Iris pigment epithelial cell (primary cell): ENCODE measurements around the gene GJE1.
A peak's percentile ranks its signal among the peaks of the same experiment; 100 is the strongest.

Source experiments
- DNase-seq: peaks from one replicate; pipeline ENCODE4 v3.0.0-alpha.2; 2011; ENCODE audit warnings: low read depth

The GJE1 gene

GRCh38 chr6:142165227-142165626 lies 32.5 kb downstream of the GJE1 start:
- no peak for DNase-seq

- no peak for DNase-seq
These were observed 34.3 kb downstream of the GJE1 start for GRCh38 chr6:142167071-142167470.

GRCh38 chr6:142167486-142167885 lies 34.8 kb downstream of the GJE1 start:
- DNase-seq, result no peak

- no peak for DNase-seq
These were observed 38.6 kb downstream of the GJE1 start for GRCh38 chr6:142171351-142171750.

GRCh38 chr6:142172758-142173157 lies 40.0 kb downstream of the GJE1 start:
- DNase-seq, result no peak

- no peak for DNase-seq
These were observed 41.3 kb downstream of the GJE1 start for GRCh38 chr6:142173980-142174379.

- peak; percentile 15 for DNase-seq
These were observed 42.0 kb downstream of the GJE1 start for GRCh38 chr6:142174703-142175102.

- no peak for DNase-seq
These were observed 45.4 kb downstream of the GJE1 start for GRCh38 chr6:142178129-142178528.

- no peak for DNase-seq
These were observed 49.3 kb downstream of the GJE1 start for GRCh38 chr6:142182004-142182403.

GRCh38 chr6:142183351-142183750 lies 50.6 kb downstream of the GJE1 start:
- DNase-seq, result no peak

- DNase-seq, result no peak
These were observed 51.6 kb downstream of the GJE1 start for GRCh38 chr6:142184307-142184706.
